H1 (cell line): ENCODE measurements around the gene SLC25A21. TPM values are rescaled to one million over a fixed set of nuclear protein-coding genes. Genes with fewer than 3 reads are reported as not detected.

Source experiments
- CEBPB ChIP-seq: IDR thresholded peaks from 2 replicates; pipeline ENCODE4 v1.6.1; 2012; ENCODE audit warnings: low read depth, low read length
- CTBP2 ChIP-seq: IDR thresholded peaks from 2 replicates; pipeline ENCODE4 v1.7.0; 2011; ENCODE audit warnings: borderline replicate concordance, mild to moderate bottlenecking, moderate library complexity, mixed read lengths, low read length; ENCODE audit not compliant: insufficient read depth, insufficient read length
- EP300 ChIP-seq, 2 experiments: IDR thresholded peaks; 1 replicate in 1 of 2; 2 replicates in 1 of 2; pipeline ENCODE4 v1.6.1; 2011 to 2012; ENCODE audit warnings: low read depth in 2 of 2, low read length in 2 of 2, mild to moderate bottlenecking in 2 of 2, borderline replicate concordance in 1 of 2, inconsistent platforms in 1 of 2, moderate library complexity in 1 of 2
- RAD21 ChIP-seq, 2 experiments: IDR thresholded peaks in 1 of 2; conservative IDR thresholded peaks in 1 of 2; 2 replicates each; pipeline ENCODE4 v1.6.1; 2011; ENCODE audit warnings: low read depth in 2 of 2, low read length in 2 of 2, improper control_type of control experiment in 1 of 2, inconsistent platforms in 1 of 2, mild to moderate bottlenecking in 1 of 2, moderate library complexity in 1 of 2
- SP2 ChIP-seq: IDR thresholded peaks from 2 replicates; pipeline ENCODE4 v1.6.1; 2012; ENCODE audit warnings: mild to moderate bottlenecking, low read length, inconsistent platforms
- SUZ12 ChIP-seq: fragments of 200-600 bp; sonication (generic); IDR thresholded peaks from 2 replicates; pipeline ENCODE4 v1.6.1; 2012; ENCODE audit warnings: mild to moderate bottlenecking, inconsistent platforms, low read length, moderate library complexity, mixed read lengths
- TBP ChIP-seq: IDR thresholded peaks from 2 replicates; pipeline ENCODE4 v1.6.1; 2011; ENCODE audit warnings: low read depth, low read length, improper control_type of control experiment
- polyA plus RNA-seq, 7 experiments: library from polyadenylated mRNA; depleted of rRNA in 3 of 7; stranded (reverse) in 5 of 7; unstranded in 2 of 7; fragments of >200 nt in 5 of 7; fragments of 200-250 nt in 2 of 7; gene quantifications; 1 replicate in 5 of 7; 2 replicates in 1 of 7; 4 replicates in 1 of 7; pipeline versions ENCODE4 v1.2.1 to v1.2.3, GENCODE V29; 2011 to 2013; ENCODE audit warnings: missing spikeins in 2 of 7, mixed read lengths in 2 of 7
- total RNA-seq: library from RNA; stranded (reverse); fragmentation: NEBNext Ultra II Directional; extraction: Animal tissue kit (Norgen Biotek cat#: 25700); gene quantifications from 2 replicates; pipeline ENCODE4 v1.2.1, GENCODE V29; 2021
- TF ChIP-seq, protein P1 (sequence below): IDR thresholded peaks from 2 replicates; pipeline ENCODE4 v1.6.1; 2011; ENCODE audit warnings: low read length, improper control_type of control experiment

The SLC25A21 gene
- total and polyA plus RNA-seq, 2 of the 8 experiments (the other 6 are each of a cell fraction or from before 2014, with no cell fraction given), result 6.9 to 15.7 TPM

DNA sequence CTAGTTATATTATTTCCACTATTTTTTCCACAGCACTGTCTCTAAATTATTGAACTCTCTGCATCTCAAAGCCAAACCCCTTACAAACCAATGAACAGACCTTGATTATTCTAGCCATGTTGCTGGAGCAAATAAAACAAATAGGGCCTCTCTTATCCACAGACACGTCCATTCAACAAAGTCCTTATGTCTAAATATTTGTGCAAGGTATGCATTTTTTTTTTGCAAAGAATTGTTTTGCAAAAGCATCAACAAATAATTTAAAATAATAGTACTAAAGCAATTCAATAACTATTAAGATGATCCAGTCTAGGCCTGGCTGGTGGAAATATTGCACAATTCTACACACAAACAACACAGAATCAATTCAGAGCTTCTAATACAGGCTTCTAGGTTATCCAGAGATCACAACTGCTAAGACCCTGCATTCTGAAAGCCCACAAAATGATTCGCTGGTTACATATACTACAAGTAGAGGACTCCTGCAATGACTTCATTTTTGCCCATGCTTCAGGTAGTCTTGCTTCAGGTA is 221.0 kb downstream of the SLC25A21 start (continued):
- TF ChIP-seq EP300 (IDR thresholded peaks at IDR 0.05; ENCODE audit: borderline replicate concordance in 1 of 2, low read depth in 2 of 2, low read length in 2 of 2), result no peak
- TF ChIP-seq RAD21 (IDR thresholded peaks at IDR 0.05 in 1 of 2, conservative IDR thresholded peaks at IDR 0.05 in 1 of 2; ENCODE audit: low read depth in 2 of 2, low read length in 2 of 2), result no peak
- no peak for TF ChIP-seq TBP
- TF ChIP-seq SUZ12, result no peak
- TF ChIP-seq, protein P1, sequence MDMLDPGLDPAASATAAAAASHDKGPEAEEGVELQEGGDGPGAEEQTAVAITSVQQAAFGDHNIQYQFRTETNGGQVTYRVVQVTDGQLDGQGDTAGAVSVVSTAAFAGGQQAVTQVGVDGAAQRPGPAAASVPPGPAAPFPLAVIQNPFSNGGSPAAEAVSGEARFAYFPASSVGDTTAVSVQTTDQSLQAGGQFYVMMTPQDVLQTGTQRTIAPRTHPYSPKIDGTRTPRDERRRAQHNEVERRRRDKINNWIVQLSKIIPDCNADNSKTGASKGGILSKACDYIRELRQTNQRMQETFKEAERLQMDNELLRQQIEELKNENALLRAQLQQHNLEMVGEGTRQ, result no peak
- no peak for TF ChIP-seq SP2
- no peak for TF ChIP-seq CEBPB
- no peak for TF ChIP-seq CTBP2
